MCF 10A (cell line): ENCODE data around the gene CCDC12. TPM values are rescaled to one million over a fixed set of nuclear protein-coding genes. Genes with fewer than 3 reads are reported as not detected.

Experiments used
- BruUV-seq: library from RNA; stranded (reverse); fragments of 400-500 nt; replicated peaks from 2 replicates; lab custom pipeline; 2021; lab: Mats Ljungman, UMichigan
- CTCF ChIA-PET: fragments of 300-600 bp; sonication (Branson Sonifier 250); formaldehyde crosslinking; extraction: SDS; loops from one replicate; lab custom pipeline; 2021; ENCODE audit warnings: antibody characterized with exemption, inconsistent platforms; lab: Yijun Ruan, JAX
- POLR2A ChIA-PET: fragments of 300-600, 350-650 bp; sonication (Branson Sonifier 250); formaldehyde crosslinking; extraction: SDS; loops from one replicate; lab custom pipeline; 2020; ENCODE audit warnings: antibody characterized with exemption, inconsistent platforms; lab: Yijun Ruan, JAX
- DNase-seq: peaks from one replicate; pipeline ENCODE4 v3.0.0-alpha.2; 2018; ENCODE audit not compliant: unreplicated experiment
- H3K27ac Mint-ChIP-seq: one replicate; pipeline ENCODE4 v1.8.0; 2022; ENCODE audit warnings: mild to moderate bottlenecking, low read depth, mixed read lengths; ENCODE audit not compliant: unreplicated experiment
- H3K27me3 Mint-ChIP-seq: one replicate; pipeline ENCODE4 v1.8.0; 2022; ENCODE audit warnings: mixed read lengths; ENCODE audit not compliant: insufficient read depth, unreplicated experiment
- H3K36me3 Mint-ChIP-seq: one replicate; pipeline ENCODE4 v1.8.0; 2022; ENCODE audit warnings: mild to moderate bottlenecking, moderate library complexity, mixed read lengths; ENCODE audit not compliant: insufficient read depth, unreplicated experiment
- H3K4me1 Mint-ChIP-seq: one replicate; pipeline ENCODE4 v1.8.0; 2022; ENCODE audit warnings: mixed read lengths; ENCODE audit not compliant: insufficient read depth, unreplicated experiment
- H3K4me3 Mint-ChIP-seq: one replicate; pipeline ENCODE4 v1.8.0; 2022; ENCODE audit warnings: mild to moderate bottlenecking, moderate library complexity, mixed read lengths; ENCODE audit not compliant: unreplicated experiment
- H3K9me3 Mint-ChIP-seq: one replicate; pipeline ENCODE4 v1.8.0; 2022; ENCODE audit warnings: mixed read lengths; ENCODE audit not compliant: unreplicated experiment
- intact Hi-C: fragments of 100-400 bp; cut with micrococcal nuclease; formaldehyde crosslinking; loops from 2 replicates; pipeline ENCODE4 v1.14.1; 2022
- total RNA-seq: library from RNA; stranded (reverse); gene quantifications from 2 replicates; pipeline ENCODE4 v1.2.3, GENCODE V29; 2022
- TF ChIP-seq, protein P1 (sequence below): fragments of 200-600 bp; IDR thresholded peaks from one replicate; pipeline ENCODE4 v1.8.0; 2022; ENCODE audit warnings: antibody characterized with exemption, mild to moderate bottlenecking; ENCODE audit not compliant: unreplicated experiment

Gene CCDC12
- total RNA-seq, 1 experiment from 2014 or later, result 45.9 TPM

DNA sequence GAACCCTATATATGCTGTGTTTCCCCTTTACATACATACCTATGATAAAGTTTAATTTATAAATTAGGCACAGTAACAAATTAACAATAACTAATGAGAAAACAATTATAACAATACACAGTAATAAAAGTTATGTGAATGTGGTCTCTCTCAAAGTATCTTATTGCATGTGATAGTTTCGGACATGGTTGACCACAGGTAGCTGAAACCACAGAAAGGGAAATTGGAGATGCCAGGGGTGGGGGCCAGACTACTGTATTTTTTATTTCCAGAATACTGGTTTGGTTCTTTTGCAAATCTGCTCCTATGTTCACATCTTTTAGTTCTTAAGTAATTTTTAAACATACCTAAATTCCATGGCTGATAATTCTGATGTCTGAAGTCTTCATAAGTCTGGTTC lies 58.3 kb downstream of the CCDC12 start:
- DNase-seq, result no peak
- intact Hi-C loops, result loop anchor here (10.0 kb wide), 1 partner anchor 407 kb away; no protein-coding TSS in a partner anchor
- no TSS peak for BruUV-seq
- no peaks in the 10 kb centered on the region for H3K9me3 Mint-ChIP-seq
- H3K36me3 Mint-ChIP-seq, result peaks cover 76% of the 10 kb centered on the region
- peaks cover 8% of the 10 kb centered on the region for H3K4me1 Mint-ChIP-seq
- no peak overlapping the region for H3K27ac Mint-ChIP-seq
- TF ChIP-seq, protein P1, sequence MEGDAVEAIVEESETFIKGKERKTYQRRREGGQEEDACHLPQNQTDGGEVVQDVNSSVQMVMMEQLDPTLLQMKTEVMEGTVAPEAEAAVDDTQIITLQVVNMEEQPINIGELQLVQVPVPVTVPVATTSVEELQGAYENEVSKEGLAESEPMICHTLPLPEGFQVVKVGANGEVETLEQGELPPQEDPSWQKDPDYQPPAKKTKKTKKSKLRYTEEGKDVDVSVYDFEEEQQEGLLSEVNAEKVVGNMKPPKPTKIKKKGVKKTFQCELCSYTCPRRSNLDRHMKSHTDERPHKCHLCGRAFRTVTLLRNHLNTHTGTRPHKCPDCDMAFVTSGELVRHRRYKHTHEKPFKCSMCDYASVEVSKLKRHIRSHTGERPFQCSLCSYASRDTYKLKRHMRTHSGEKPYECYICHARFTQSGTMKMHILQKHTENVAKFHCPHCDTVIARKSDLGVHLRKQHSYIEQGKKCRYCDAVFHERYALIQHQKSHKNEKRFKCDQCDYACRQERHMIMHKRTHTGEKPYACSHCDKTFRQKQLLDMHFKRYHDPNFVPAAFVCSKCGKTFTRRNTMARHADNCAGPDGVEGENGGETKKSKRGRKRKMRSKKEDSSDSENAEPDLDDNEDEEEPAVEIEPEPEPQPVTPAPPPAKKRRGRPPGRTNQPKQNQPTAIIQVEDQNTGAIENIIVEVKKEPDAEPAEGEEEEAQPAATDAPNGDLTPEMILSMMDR, result no peak
- H3K27me3 Mint-ChIP-seq, result no peaks in the 10 kb centered on the region
- no peak overlapping the region for H3K4me3 Mint-ChIP-seq
- ChIA-PET POLR2A (no interaction called here), CTCF (interaction anchor here (0.6 to 3.5 kb wide), 4 partner anchors 9 to 178 kb away, joined by 3 to 16 read pairs (median 4); no protein-coding TSS in a partner anchor)

DNA sequence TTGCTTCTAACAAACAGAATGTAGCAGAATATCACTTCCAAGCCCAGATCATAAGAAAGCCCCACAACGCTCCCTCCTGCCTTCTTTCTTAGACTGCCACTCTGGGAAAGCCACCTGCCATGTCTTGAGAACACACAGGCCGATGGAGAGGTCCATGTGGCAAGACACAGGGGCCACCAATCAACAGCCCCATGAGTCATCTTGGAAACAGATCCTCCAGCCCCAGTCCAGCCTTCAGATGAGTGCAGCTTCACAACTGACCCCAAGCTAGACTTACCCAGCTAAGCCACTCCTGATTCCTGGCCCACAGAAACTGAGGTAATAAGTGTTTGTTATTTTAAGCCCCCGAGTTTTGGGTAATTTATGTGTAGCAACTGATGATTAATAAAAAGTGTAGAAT lies 59.3 kb downstream of the CCDC12 start:
- Mint-ChIP-seq H3K36me3 (peaks cover 66% of the 10 kb centered on the region), H3K27ac (no peak overlapping the region), H3K4me3 (no peak overlapping the region), H3K27me3 (no peaks in the 10 kb centered on the region), H3K4me1 (peaks cover 9% of the 10 kb centered on the region), H3K9me3 (no peaks in the 10 kb centered on the region)
- intact Hi-C loops, result loop anchor here (10.0 kb wide), 1 partner anchor 408 kb away; no protein-coding TSS in a partner anchor
- DNase-seq, result no peak
- CTCF ChIA-PET, result no interaction called here
- POLR2A ChIA-PET, result interaction anchor here (0.6 kb wide), 1 partner anchor 526 kb away, joined by 3 read pairs; no protein-coding TSS in a partner anchor
- TF ChIP-seq, protein P1, result no peak
- BruUV-seq, result no TSS peak

DNA sequence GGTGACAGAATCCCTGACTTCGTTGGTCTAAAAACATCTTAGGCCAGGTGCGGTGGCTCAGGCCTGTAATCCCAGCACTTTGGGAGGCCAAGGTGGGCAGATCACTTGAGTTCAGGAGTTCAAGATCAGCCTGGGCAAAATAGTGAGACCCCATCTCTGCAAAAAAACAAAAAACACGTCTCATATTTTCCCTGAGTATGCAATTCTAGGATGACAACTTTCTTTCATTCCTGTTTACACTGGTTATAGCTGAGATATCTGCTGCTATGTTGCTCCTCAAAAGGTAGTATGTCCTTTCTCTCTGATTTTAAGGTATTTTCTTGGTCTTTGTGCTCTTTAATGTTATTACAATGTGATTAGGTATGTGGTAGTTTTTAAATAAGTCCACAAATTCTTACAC lies 59.7 kb downstream of the CCDC12 start:
- H3K27ac Mint-ChIP-seq, result no peak overlapping the region
- BruUV-seq, result no TSS peak
- H3K36me3 Mint-ChIP-seq, result peaks cover 65% of the 10 kb centered on the region

DNA sequence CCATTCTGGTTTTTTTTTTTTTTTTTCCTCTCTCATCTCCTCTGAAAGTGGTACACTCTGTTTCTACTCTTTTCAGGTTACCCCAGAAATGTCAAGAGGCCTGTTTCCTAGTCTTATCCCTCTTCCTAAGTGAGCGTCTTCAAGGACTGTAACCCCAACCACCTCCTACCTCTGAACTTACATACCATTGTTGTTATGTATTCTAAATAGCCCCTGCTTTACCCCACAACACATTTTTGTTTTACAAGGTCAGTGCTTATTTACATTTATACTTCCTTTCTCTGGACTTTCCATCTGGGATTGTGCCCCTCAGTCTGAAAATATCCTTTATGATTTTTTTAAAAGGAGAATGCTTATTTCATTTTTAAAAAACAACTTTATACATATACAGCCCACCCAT lies 60.3 kb downstream of the CCDC12 start:
- ChIA-PET CTCF (no interaction called here), POLR2A (no interaction called here)
- no peaks in the 10 kb centered on the region for H3K27me3 Mint-ChIP-seq
- no peak for DNase-seq
- no peak overlapping the region for H3K4me3 Mint-ChIP-seq
- TF ChIP-seq, protein P1, result no peak
- no peaks in the 10 kb centered on the region for H3K9me3 Mint-ChIP-seq
- H3K36me3 Mint-ChIP-seq, result peaks cover 60% of the 10 kb centered on the region
- peaks cover 9% of the 10 kb centered on the region for H3K4me1 Mint-ChIP-seq
- intact Hi-C loops, result loop anchor here (10.0 kb wide), 1 partner anchor 409 kb away; no protein-coding TSS in a partner anchor
- no TSS peak for BruUV-seq
- H3K27ac Mint-ChIP-seq, result no peak overlapping the region

More for the DNA sequence above, 59.7 kb downstream of the CCDC12 start:
- intact Hi-C loops, result loop anchor here (10.0 kb wide), 1 partner anchor 408 kb away; no protein-coding TSS in a partner anchor
- Mint-ChIP-seq H3K4me3 (no peak overlapping the region), H3K27me3 (no peaks in the 10 kb centered on the region), H3K9me3 (no peaks in the 10 kb centered on the region), H3K4me1 (peaks cover 9% of the 10 kb centered on the region)
- TF ChIP-seq, protein P1, result no peak
- ChIA-PET POLR2A (interaction anchor here (0.6 kb wide), 1 partner anchor 525 kb away, joined by 3 read pairs; no protein-coding TSS in a partner anchor), CTCF (no interaction called here)
- DNase-seq, result no peak
